Mesenchymal stem cell (in vitro differentiated cells and primary cell): ENCODE results near the gene C22orf23.

Experiments
- DNase-seq: peaks from one replicate; pipeline ENCODE4 v3.0.0-alpha.2; 2013
- H2AFZ ChIP-seq: one replicate; pipeline ENCODE4 v1.6.1; 2013; ENCODE audit warnings: low read depth, mild to moderate bottlenecking, control low read depth, inconsistent platforms, low read length, moderate library complexity
- H2AK5ac ChIP-seq: 2 replicates; pipeline ENCODE4 v1.6.1; 2013; ENCODE audit warnings: low read length, moderate library complexity, mild to moderate bottlenecking, inconsistent platforms; ENCODE audit not compliant: severe bottlenecking
- H2BK120ac ChIP-seq: one replicate; pipeline ENCODE4 v1.6.1; 2013; ENCODE audit warnings: low read depth, mild to moderate bottlenecking, inconsistent platforms, low read length, moderate library complexity
- H2BK12ac ChIP-seq, 2 experiments: one replicate each; pipeline ENCODE4 v1.6.1; 2013; ENCODE audit warnings: inconsistent platforms in 2 of 2, low read length in 2 of 2, mild to moderate bottlenecking in 2 of 2, moderate library complexity in 2 of 2, control low read depth in 1 of 2
- H2BK15ac ChIP-seq: one replicate; pipeline ENCODE4 v1.6.1; 2013; ENCODE audit warnings: mild to moderate bottlenecking, low read depth, inconsistent platforms; ENCODE audit not compliant: poor library complexity, severe bottlenecking
- H2BK5ac ChIP-seq: 2 replicates; pipeline ENCODE4 v1.6.1; 2013; ENCODE audit warnings: low read depth, mild to moderate bottlenecking, low read length, control low read depth, inconsistent platforms; ENCODE audit not compliant: poor library complexity, severe bottlenecking
- H3K14ac ChIP-seq, 2 experiments: one replicate each; pipeline ENCODE4 v1.6.1; 2013; ENCODE audit warnings: inconsistent platforms in 2 of 2, low read length in 2 of 2, control low read depth in 1 of 2, mild to moderate bottlenecking in 1 of 2, moderate library complexity in 1 of 2
- H3K18ac ChIP-seq, 2 experiments: one replicate each; pipeline ENCODE4 v1.6.1; 2013; ENCODE audit warnings: inconsistent platforms in 2 of 2, low read length in 2 of 2, control low read depth in 1 of 2, low read depth in 1 of 2, mild to moderate bottlenecking in 1 of 2
- H3K23ac ChIP-seq, 2 experiments: one replicate each; pipeline ENCODE4 v1.6.1; 2013; ENCODE audit warnings: inconsistent platforms in 2 of 2, low read length in 2 of 2, mild to moderate bottlenecking in 2 of 2, moderate library complexity in 2 of 2, control low read depth in 1 of 2
- H3K27ac ChIP-seq: 2 replicates; pipeline ENCODE4 v1.5.1; 2013; ENCODE audit warnings: mild to moderate bottlenecking, moderate library complexity, low read length, control low read depth, inconsistent platforms; ENCODE audit not compliant: poor library complexity, severe bottlenecking
- H3K27me3 ChIP-seq, 2 experiments: 2 replicates each; pipeline versions ENCODE4 v1.6.1 to v1.7.0; 2013; ENCODE audit warnings: low read length in 2 of 2, mild to moderate bottlenecking in 2 of 2, moderate library complexity in 2 of 2, control low read depth in 1 of 2, inconsistent platforms in 1 of 2; ENCODE audit not compliant: control insufficient read depth in 1 of 2, insufficient read depth in 1 of 2
- H3K36me3 ChIP-seq, 2 experiments: 2 replicates each; pipeline versions ENCODE4 v1.6.1 to v1.7.0; 2013; ENCODE audit warnings: low read length in 2 of 2, control low read depth in 1 of 2, inconsistent platforms in 1 of 2, low read depth in 1 of 2, mild to moderate bottlenecking in 1 of 2; ENCODE audit not compliant: insufficient read depth in 2 of 2, control insufficient read depth in 1 of 2
- H3K4ac ChIP-seq, 2 experiments: one replicate each; pipeline ENCODE4 v1.6.1; 2013; ENCODE audit warnings: inconsistent platforms in 2 of 2, low read length in 2 of 2, mild to moderate bottlenecking in 2 of 2, moderate library complexity in 2 of 2, control low read depth in 1 of 2, low read depth in 1 of 2
- H3K4me1 ChIP-seq: 2 replicates; pipeline ENCODE4 v1.6.1; 2013; ENCODE audit warnings: low read depth, low read length, control low read depth; ENCODE audit not compliant: control insufficient read depth, insufficient read depth
- H3K4me2 ChIP-seq: 2 replicates; pipeline ENCODE4 v1.6.1; 2013; ENCODE audit warnings: low read length, mild to moderate bottlenecking, inconsistent platforms; ENCODE audit not compliant: poor library complexity, severe bottlenecking
- H3K4me3 ChIP-seq, 2 experiments: 2 replicates each; pipeline versions ENCODE4 v1.5.1 to v1.7.0; 2013; ENCODE audit warnings: low read length in 2 of 2, mild to moderate bottlenecking in 2 of 2, control low read depth in 1 of 2, low read depth in 1 of 2; ENCODE audit not compliant: insufficient read depth in 1 of 2
- H3K79me1 ChIP-seq: replicated peaks from 2 replicates; pipeline ENCODE4 v1.6.1; 2013; ENCODE audit warnings: mild to moderate bottlenecking, control low read depth, low read length, inconsistent platforms; ENCODE audit not compliant: poor library complexity, severe bottlenecking
- H3K9ac ChIP-seq: 2 replicates; pipeline ENCODE4 v1.7.0; 2013; ENCODE audit warnings: mild to moderate bottlenecking, low read length, moderate library complexity
- H3K9me3 ChIP-seq: 2 replicates; pipeline ENCODE4 v1.7.0; 2013; ENCODE audit warnings: mild to moderate bottlenecking, low read length; ENCODE audit not compliant: control insufficient read depth
- H4K8ac ChIP-seq: one replicate; pipeline ENCODE4 v1.6.1; 2013; ENCODE audit warnings: inconsistent platforms, mild to moderate bottlenecking, low read length, moderate library complexity
- H4K91ac ChIP-seq: one replicate; pipeline ENCODE4 v1.6.1; 2013; ENCODE audit warnings: mild to moderate bottlenecking, low read length, inconsistent platforms
- WGBS: methylation state at CpG from one replicate; pipeline ENCODE4 v1.1.7; 2013; ENCODE audit warnings: mixed read lengths; 5-methylcytosine and 5-hydroxymethylcytosine counted together

Gene C22orf23

GRCh38 chr22:37923927-37924326 is 29.5 kb downstream of the C22orf23 start:
- Histone ChIP-seq H2BK120ac (no peak overlapping the region), H3K79me1 (peaks cover 44% of the 10 kb centered on the region), H3K18ac (no peak overlapping the region), H3K14ac (no peak overlapping the region), H3K23ac (peak overlapping the region in 1 of 2 experiments; percentile 34), H4K8ac (no peak overlapping the region), H3K4me2 (no peak overlapping the region), H3K27ac (no peak overlapping the region), H2BK15ac (no peak overlapping the region), H3K27me3 (no peaks in the 10 kb centered on the region), H2BK5ac (no peak overlapping the region), H3K4ac (no peak overlapping the region), H3K4me3 (no peak overlapping the region), H3K36me3 (peaks cover 81 to 87% of the 10 kb centered on the region in 2 experiments), H2AK5ac (no peak overlapping the region), H3K9me3 (no peaks in the 10 kb centered on the region), H4K91ac (no peak overlapping the region), H3K4me1 (peaks cover 6% of the 10 kb centered on the region), H2BK12ac (no peak overlapping the region), H3K9ac (no peak overlapping the region), H2AFZ (no peak overlapping the region)
- 93% methylated on average over 4 of the region's 4 CpGs for WGBS
- DNase-seq: no peak

DNA sequence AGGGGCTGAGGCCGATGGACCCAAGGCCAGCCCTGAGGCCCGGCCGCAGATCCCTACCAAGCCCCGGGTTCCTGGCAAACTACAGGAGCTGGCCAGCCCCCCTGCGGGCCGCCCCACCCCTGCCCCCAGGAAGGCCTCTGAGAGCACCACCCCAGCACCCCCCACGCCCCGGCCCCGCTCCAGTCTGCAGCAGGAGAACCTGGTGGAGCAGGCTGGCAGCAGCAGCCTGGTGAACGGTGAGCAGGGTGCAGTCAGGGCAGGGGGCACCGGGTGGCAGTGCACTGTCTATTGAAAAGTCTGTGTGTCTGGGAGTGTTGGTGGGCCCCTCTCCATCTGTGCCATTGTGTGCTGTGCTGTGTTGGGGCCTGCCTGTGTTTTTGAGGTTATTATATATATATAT is 31.2 kb downstream of the C22orf23 start:
- H4K91ac ChIP-seq: no peak overlapping the region
- WGBS: 98% methylated on average over 10 of the region's 11 CpGs
- no peak overlapping the region for H3K18ac ChIP-seq
- H3K36me3 ChIP-seq: peaks cover 83 to 89% of the 10 kb centered on the region in 2 experiments
- H3K9ac ChIP-seq: no peak overlapping the region
- H3K4ac ChIP-seq: no peak overlapping the region
- no peak overlapping the region for H4K8ac ChIP-seq
- H2BK5ac ChIP-seq: no peak overlapping the region
- H3K4me2 ChIP-seq: no peak overlapping the region
- no peaks in the 10 kb centered on the region for H3K9me3 ChIP-seq
- H2AK5ac ChIP-seq: no peak overlapping the region
- H2BK120ac ChIP-seq: no peak overlapping the region
- H3K23ac ChIP-seq: no peak overlapping the region
- no peak overlapping the region for H2BK15ac ChIP-seq
- H3K27ac ChIP-seq: no peak overlapping the region
- H3K4me1 ChIP-seq: peaks cover 7% of the 10 kb centered on the region
- peaks cover 44% of the 10 kb centered on the region for H3K79me1 ChIP-seq
- H3K14ac ChIP-seq: no peak overlapping the region
- no peak overlapping the region for H3K4me3 ChIP-seq
- H2AFZ ChIP-seq: no peak overlapping the region
- H2BK12ac ChIP-seq: no peak overlapping the region
- no peak for DNase-seq
- no peaks in the 10 kb centered on the region for H3K27me3 ChIP-seq

GRCh38 chr22:37920126-37920525 is 33.3 kb downstream of the C22orf23 start:
- H3K4ac ChIP-seq: no peak overlapping the region
- H3K18ac ChIP-seq: no peak overlapping the region
- no peak overlapping the region for H2AFZ ChIP-seq
- no peaks in the 10 kb centered on the region for H3K9me3 ChIP-seq
- no peak overlapping the region for H4K8ac ChIP-seq
- no peak overlapping the region for H3K9ac ChIP-seq
- no peak overlapping the region for H2AK5ac ChIP-seq
- H3K4me2 ChIP-seq: no peak overlapping the region
- no peak overlapping the region for H3K23ac ChIP-seq
- no peak overlapping the region for H2BK120ac ChIP-seq
- H3K4me3 ChIP-seq: no peak overlapping the region
- H2BK12ac ChIP-seq: no peak overlapping the region
- no peak overlapping the region for H3K14ac ChIP-seq
- H2BK5ac ChIP-seq: no peak overlapping the region
- no peak for DNase-seq
- H4K91ac ChIP-seq: no peak overlapping the region
- no peaks in the 10 kb centered on the region for H3K27me3 ChIP-seq
- no peak overlapping the region for H2BK15ac ChIP-seq
- H3K36me3 ChIP-seq: peaks cover 83 to 86% of the 10 kb centered on the region in 2 experiments
- 98% methylated on average over 5 of the region's 5 CpGs for WGBS
- peaks cover 5% of the 10 kb centered on the region for H3K4me1 ChIP-seq
- H3K27ac ChIP-seq: no peak overlapping the region
- peaks cover 44% of the 10 kb centered on the region for H3K79me1 ChIP-seq

GRCh38 chr22:37918580-37919270 is 34.7 kb downstream of the C22orf23 start:
- WGBS: 97% methylated on average over 25 of the region's 25 CpGs
- DNase-seq: no peak

More at GRCh38 chr22:37918580-37919270, 34.7 kb downstream of the C22orf23 start:
- H2AFZ ChIP-seq: no peak overlapping the region
- no peaks in the 10 kb centered on the region for H3K27me3 ChIP-seq
- H3K14ac ChIP-seq: no peak overlapping the region
- H3K4me3 ChIP-seq: peak overlapping the region in 1 of 2 experiments; percentile 25
- peaks cover 39% of the 10 kb centered on the region for H3K79me1 ChIP-seq
- H2BK120ac ChIP-seq: no peak overlapping the region
- no peak overlapping the region for H4K8ac ChIP-seq
- no peak overlapping the region for H3K18ac ChIP-seq
- H2BK5ac ChIP-seq: no peak overlapping the region
- no peak overlapping the region for H3K23ac ChIP-seq
- H3K9me3 ChIP-seq: no peaks in the 10 kb centered on the region
- peak overlapping the region; percentile 78 for H4K91ac ChIP-seq
- no peak overlapping the region for H3K4me2 ChIP-seq
- no peak overlapping the region for H3K9ac ChIP-seq
- no peak overlapping the region for H2BK15ac ChIP-seq
- peaks cover 3% of the 10 kb centered on the region for H3K4me1 ChIP-seq
- no peak overlapping the region for H3K4ac ChIP-seq
- H2BK12ac ChIP-seq: no peak overlapping the region
- H2AK5ac ChIP-seq: no peak overlapping the region
- peaks cover 78 to 80% of the 10 kb centered on the region in 2 experiments for H3K36me3 ChIP-seq
- H3K27ac ChIP-seq: no peak overlapping the region
